Adrenal gland (tissue), 5 donors: ENCODE data around the gene SLC23A3.

Source experiments
- CTCF ChIP-seq, 6 experiments: fragments of 450-650 bp in 4 of 6; fragments of 200-600 bp in 2 of 6; sonication (generic) in 1 of 6; IDR thresholded peaks; 1 replicate in 5 of 6; 2 replicates in 1 of 6; pipeline versions ENCODE4 v1.5.1 to v1.8.0; 2016 to 2021; ENCODE audit warnings: antibody characterized with exemption in 6 of 6, mild to moderate bottlenecking in 2 of 6, moderate library complexity in 1 of 6
- POLR2A ChIP-seq, 2 donors: fragments of 450-650 bp; IDR thresholded peaks; one replicate each; pipeline ENCODE4 v1.6.1; 2017; ENCODE audit warnings: antibody characterized with exemption in 2 of 2, mild to moderate bottlenecking in 2 of 2, moderate library complexity in 1 of 2
- donor health status: DM: no; HTN: no; CAD: no.

GRCh38 chr2:219112651-219113338 lies 57.0 kb downstream of the SLC23A3 start:
- no peak for TF ChIP-seq CTCF (IDR thresholded peaks at IDR 0.05)
- TF ChIP-seq POLR2A (IDR thresholded peaks at IDR 0.05) = no peak
